Measurements from ENCODE around the gene CACNA2D3.

Gene CACNA2D3

DNA sequence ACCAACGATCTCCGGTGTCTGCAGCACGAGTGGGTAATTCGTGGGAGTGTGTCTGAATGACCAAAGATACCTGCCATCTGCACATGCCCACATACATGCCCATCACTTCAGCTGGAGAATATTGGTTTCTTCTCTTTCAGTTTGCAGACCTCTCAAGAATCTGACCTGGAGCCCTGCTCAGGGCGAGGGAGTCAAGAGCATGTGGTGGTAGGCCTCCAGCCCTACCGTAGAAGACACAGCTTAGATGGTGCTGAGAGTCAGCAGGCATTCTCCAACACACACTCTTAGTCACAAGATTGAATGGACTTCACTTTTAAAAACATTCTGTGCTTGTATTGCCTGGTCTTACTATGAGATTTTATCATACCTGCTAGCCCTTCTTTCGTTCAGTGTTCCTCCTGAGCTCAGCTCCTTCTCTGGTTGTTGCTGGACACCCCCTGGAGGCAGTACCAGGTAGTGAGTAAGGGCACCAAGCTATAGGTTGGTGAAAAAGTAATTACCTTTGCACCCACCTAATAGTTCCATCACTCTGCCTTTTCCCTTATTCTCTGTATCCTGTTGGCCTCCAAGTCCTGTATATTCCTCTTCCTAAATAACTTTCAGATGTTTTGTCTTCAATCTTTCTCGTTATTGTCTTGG lies 252.0 kb downstream of the CACNA2D3 start:
- no peak for DNase-seq (ENCODE audit: low read depth in 2 of 2)

DNA sequence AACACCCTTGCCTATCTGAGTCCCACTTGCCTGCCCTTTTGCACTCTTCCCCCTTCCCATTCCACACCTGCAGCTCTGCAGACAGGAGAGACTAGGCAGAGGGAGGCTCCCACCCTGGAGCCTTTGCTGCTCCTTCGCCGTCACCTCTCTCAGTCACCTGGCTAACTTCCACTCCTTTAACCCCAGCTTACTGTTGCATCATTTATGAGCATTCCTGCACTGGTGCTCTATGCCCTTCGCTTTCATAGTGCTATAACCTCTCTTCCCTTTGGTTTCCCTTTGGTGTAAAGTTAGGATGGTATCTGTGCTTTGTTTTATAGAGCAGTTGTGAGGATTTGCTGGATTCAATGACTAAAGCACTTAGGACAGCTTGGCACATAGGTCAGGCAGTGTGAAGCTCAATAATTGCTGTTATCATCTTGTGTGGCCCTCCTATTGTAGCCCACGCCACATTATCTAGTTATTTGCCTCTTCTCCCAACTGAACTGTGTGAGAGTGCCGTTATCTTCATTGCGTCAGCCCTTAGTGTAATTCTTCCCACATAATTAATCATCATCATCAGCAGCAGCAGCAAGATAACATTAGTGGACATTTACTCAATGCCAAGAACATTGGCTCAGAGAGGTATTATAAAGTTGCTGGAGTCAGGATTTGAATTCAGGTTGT lies 253.9 kb downstream of the CACNA2D3 start:
- no peak for DNase-seq (ENCODE audit: low read depth in 2 of 2)

DNA sequence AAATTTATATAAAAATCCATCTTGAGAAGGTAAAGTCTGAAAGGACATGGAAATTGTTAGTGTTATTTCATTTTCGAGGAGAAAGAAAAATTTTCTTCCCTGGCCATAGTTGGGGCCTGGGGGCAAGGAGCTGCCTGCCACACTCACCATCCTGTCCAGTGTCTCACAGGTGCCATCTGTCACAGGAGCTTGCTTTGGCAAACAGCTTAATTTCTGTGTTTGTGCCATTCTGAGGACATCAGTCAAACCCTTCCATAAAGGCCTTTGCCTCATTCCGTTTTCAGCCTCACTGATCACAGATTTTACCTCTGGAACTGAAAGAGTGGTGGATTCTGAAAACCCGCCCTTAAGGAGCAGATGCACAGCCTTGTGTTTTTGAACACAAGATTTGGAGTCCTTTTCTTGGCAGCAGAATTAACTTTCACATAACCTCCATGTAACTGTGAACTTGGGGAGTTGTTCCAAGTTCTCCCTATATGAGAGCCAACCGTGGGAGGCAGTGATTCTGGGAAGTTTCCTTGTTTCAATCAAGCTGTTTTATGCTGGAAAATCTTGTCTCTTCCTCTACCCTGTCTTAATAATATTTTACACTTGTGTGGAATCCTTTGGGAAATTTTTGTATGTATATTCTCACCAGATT lies 254.7 kb downstream of the CACNA2D3 start:
- DNase-seq (ENCODE audit: low read depth in 2 of 2), result no peak

DNA sequence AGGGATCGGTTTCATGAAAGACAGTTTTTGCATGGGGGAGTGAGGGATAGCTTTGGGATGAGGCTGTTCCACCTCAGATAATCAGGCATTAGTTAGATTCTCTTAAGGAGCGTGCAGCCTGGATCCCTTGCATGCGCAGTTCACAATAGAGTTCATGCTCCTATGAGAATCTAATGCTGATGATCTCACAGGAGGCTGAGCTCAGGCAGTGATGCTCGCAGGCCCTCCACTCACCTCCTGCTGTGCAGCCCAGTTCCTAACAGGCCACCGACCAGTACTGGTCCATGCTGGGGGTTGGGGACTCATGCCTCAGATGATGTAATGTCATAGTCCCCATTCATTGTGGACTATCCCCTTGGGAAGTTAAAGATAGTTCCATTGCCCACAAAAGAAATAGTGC lies 255.8 kb downstream of the CACNA2D3 start:
- no peak for DNase-seq (ENCODE audit: low read depth in 2 of 2)

DNA sequence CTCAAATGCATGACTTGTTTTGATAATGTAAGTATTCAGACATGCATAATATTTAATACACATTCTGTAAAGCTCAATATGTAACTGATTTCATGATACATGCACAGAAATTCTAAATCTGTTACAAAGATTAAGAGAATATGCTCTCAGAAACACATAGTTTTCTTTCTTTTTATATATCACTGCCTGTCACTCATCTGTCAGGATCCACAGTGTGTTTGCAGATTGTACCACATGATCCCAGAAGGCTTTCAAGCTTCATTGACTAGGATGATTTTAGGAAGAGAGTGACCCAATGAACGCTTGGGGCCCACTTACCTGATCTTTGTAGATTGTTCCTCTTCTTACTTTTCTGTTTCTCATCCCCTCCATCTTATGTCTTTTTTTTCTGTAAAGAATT lies 261.9 kb downstream of the CACNA2D3 start:
- DNase-seq (ENCODE audit: low read depth in 2 of 2), result no peak

DNA sequence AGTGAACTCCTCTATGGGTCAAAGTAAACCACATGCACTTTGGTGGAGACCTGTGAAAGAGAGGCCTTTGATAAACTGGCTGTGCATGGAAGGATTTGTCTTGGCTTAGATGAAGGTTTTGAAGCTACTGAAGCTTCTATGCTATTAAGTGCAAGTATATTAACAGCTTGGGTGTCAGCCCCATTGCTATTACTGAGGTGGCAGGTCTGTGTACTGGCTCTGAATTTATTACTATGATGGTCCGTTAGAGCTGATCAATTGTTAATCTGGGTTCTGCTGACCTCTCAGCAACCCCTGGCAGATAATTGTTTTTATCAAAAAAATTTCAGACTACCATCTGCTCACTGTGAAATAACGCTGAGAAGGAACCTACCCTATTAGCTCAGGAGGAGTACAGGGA lies 268.2 kb downstream of the CACNA2D3 start:
- DNase-seq (ENCODE audit: low read depth in 2 of 2), result no peak

DNA sequence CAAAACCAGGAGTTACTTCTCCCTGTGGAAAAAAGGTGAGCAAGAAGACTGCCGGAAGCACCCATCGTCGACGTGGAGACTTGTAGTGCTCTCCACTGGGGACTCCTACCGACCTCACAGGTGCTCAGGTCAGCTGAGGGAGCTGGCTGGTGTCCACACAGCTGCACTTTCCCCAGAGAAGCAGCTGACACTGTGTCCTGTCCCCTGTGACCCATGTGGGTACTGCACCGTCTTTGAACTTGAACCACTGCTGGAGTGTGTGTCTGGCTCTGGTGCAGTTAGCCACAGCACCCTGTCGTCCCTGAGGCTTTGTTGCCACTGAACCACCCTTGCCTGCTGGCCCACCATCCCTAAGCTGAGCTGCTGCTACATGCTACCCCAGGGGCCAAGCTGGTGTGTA lies 270.8 kb downstream of the CACNA2D3 start:
- no peak for DNase-seq (ENCODE audit: low read depth in 2 of 2)

DNA sequence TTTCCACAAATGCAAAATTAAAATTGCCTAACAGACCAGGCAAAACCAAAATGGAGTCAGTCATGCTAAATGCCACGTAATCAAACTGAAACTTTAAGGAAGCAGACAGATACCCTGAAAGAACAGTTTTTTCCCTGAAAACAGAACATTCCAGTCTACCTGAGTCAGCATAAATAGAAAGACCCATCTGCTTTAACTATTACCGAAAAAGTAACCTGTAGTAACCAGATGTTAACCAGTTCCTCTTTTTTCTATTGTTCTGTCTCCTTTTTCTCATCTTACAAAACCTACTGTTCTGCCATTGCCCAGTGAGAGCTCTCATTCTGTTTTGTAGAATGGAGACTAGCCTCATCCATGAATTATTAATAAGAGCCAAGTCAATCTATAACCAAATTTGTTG lies 286.0 kb downstream of the CACNA2D3 start:
- DNase-seq (ENCODE audit: low read depth in 2 of 2), result no peak

DNA sequence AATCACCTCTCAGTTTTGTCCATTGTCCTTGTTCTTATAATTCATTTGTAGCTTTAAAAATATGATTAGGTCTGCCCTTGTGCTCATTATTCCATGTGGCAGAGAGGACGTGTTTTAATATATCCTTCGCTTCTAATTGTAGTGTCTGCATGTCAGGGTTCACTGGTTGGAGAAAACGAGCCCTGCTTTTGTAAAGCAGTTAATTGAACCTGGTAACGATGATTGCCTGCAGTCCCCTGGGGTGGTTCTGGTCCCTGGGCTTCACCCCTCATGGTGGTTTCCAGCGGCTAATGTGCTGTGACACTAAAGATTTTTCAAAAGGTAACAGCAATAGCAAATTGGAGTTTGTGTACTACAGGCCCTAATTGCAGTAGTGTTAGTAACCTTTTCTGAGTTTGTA lies 299.6 kb downstream of the CACNA2D3 start:
- DNase-seq (ENCODE audit: low read depth in 2 of 2), result no peak

DNA sequence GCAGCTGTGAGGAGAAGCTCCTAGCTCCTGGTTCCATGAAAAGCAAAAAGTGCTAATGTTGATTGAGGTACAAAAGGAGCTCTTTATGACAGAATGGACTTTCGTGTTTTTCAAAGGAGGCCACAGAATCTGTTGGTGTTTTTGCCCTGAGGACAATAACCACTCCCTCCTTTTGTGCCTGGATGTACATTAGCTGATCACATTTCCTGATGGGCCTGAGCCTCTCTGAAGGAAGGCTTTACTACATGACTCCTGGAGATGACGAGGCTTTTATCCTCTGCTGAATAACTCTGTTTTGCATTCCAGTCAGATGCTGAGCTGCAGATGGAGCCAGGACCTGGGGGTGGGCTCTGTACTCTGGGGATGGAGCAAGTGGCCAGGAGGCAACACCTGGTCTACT lies 301.9 kb downstream of the CACNA2D3 start:
- no peak for DNase-seq (ENCODE audit: low read depth in 2 of 2)

DNA sequence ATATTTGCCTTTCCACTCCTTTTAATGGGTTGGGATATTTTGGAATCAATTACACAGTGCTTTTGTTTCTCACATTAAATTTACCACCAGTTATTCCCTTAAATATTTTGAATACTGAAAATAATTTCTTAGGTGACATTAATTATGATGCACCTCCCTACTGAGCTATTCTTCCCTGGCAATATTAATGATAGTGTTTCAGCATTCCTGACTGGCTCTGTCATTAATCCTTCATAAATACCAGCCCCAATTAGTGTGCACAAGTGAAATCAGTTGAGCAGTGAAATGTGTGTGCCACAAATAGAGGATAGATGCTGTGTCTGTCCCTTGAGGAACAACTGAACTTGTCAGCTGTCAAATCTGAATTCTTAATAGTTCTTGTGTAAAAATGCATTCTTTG lies 304.0 kb downstream of the CACNA2D3 start:
- DNase-seq (ENCODE audit: low read depth in 2 of 2), result no peak

DNA sequence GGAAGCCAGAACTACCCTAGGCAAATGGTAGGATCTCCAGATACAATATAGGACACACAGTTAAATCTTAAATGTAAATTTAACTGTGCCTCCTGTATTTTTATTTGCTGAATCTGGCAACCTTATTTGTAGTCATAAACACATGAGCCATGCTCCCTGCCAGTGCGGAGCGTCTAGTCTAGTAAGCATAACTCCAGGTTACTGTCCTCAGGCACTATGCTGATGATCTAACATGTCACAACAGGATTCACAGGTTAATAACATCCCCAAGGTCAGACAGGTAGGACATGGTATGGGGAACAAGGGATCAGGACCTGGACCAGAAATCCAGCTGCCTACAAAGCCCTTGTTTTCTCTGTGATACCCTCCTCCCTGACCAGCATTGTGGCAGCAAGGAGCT lies 305.1 kb downstream of the CACNA2D3 start:
- no peak for DNase-seq (ENCODE audit: low read depth in 2 of 2)

DNA sequence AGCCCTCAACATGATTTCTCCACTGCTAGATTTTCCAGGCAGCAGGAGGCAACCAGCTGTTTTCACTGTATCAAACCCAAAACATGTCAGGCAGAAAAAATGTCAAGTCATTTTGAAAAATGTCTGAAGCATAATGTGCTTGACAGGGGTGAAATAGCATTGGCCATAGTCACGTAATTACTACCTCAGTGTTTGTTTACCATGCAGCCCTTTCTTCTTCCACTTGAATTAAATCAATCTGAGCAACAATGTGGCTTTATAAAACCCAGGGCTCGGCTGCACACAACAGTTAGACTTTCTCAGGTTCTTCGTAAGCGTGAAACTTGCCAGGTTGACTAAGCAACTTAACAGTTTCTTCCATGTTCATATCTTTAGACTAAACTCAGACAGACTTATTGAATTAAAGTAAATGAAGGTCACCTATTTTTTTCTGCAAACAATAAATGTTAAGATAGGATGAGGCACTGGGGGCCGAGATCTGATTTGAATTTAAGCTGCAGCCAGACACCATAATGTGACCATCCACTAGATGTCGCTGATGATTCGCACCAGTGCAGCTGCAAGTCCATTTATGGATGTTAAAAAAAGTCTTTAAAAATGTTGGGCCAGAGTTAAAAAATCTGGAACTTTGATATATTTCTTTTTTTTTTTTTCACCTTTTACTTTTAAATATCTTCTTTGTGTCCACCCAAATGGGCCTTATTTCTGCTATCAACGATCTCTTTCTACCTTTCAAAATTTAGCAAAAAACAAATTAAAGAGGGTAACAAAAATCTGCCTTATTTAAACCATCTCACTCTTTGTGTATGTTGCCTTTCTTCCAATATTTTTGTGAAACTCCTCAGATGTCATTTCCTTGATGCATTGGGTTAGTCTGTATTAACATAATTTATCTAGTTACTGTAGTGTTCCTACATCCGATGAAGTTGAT lies 305.9 kb downstream of the CACNA2D3 start:
- DNase-seq (ENCODE audit: low read depth in 2 of 2), result no peak

DNA sequence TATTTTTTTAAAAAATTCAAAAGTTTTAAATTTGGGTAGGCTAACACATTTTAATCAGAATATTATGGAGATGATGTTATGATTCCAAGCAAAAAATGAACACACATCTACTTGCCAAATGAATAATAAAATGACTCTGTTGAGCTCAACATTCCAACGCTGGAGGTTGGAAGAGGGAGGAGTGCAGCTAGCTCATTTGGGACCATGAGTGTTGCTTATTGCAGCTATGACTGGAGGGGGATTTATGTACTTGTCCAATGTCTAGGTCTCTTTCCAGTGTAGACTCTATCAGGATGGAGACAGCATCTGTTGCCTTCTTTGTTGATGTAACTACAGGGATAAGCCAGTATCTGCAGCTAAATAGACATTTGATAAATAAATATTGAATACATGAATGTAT lies 310.6 kb downstream of the CACNA2D3 start:
- no peak for DNase-seq (ENCODE audit: low read depth in 2 of 2)

DNA sequence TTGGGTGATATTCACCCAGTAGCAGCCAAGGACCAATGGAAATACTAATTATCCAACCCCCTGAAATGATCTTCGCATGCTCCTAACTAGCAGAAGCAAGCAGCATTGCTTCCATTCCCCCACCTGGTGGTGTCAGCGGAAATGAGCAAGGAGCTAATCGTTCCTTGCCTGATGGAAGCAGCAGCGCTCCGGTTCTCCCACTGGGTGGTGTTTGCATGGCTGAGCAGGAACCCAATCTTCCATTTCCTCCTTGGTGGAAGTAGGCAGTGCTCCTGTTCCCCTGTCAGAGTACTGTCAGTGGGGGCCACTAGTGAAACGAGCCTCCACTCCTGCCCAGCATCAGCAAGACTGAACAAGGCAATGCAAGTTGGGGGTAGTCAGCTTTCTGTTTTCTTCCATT lies 311.5 kb downstream of the CACNA2D3 start:
- no peak for DNase-seq (ENCODE audit: low read depth in 2 of 2)

DNA sequence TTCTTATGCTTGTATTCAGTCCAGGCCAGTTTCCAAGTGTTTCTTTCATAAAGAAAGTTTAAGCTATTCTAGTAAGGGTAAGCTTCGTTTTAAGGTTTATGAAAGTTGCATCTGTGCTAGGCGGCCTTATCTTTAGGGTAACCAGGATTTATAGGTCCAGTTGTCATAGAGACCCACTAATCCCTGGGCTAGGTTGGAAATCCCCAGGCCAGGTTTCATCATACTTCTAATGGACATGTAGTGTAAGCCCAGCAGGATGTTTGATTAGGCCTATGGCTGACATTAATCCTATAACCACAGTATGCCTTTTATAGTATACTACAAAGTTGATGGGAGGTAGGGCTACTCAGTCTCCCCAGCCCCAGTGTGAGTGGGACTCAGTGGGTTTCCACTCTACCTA lies 312.4 kb downstream of the CACNA2D3 start:
- no peak for DNase-seq (ENCODE audit: low read depth in 2 of 2)

DNA sequence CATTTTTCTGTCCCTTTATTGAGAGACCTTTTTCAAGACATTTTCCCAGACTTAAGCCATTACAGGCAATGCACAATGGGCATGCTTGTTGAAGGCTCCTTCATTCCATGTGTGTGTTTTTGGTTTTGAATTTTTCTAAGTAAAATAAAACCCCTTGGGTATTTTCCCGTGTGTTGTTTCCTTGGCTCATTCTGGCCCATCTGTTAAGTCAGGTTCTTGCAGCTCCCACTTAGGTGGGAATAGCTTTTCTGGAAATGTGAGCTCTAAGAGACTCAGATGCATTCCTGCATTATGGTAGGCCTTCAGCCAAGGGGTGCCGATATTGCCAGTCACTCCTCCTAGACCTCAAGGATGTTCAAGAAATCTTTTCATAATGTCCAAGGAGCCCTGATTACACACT lies 314.9 kb downstream of the CACNA2D3 start:
- DNase-seq (ENCODE audit: low read depth in 2 of 2), result no peak

DNA sequence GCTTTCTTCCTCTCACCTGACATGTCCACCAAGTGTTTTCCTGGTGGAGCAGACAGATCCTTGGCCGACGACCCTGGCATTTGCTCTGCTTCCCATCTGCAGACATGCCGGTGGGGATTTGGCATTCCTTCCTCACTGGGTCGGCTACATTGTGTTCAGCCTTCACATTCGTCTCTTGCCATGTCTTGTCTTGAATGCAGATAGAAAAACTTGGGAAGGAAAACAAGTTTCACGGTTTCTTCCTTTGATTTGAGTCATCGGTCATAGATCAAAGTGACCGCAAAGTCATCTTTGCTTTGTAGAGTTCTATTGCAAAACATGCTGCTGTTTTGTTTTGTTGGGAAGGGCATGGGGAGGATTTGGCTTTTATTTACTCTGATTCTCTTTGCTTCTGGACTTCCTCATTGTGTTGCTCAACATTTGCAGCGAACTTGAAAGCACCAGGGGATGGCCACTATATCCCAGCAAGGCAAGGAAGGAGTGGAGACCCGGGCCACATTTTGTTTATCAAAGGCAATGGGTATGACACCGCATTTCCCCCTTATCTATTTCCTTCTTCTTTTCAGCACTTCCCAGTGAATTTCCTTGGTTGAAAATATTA lies 321.3 kb downstream of the CACNA2D3 start:
- DNase-seq (ENCODE audit: low read depth in 2 of 2), result no peak

DNA sequence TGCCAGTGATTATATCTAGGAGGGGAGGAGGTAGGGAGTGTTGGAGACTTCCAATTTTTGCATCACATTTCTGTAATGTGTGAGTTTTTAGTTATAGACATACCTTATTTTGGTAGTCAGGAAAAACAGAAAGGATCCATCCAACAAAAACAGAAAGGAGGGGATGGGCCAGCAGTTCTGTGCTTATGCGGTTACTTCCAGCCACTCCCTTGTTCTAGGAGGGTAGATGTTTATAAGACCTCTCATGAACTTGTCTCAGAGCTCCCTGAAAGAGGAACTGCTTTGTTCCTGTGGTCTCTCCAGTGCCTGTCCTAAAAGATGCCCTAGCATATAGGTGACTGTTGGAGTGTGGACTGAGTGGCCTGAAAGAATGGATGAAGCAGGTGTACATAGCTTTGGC lies 323.3 kb downstream of the CACNA2D3 start:
- DNase-seq (ENCODE audit: low read depth in 2 of 2), result no peak

DNA sequence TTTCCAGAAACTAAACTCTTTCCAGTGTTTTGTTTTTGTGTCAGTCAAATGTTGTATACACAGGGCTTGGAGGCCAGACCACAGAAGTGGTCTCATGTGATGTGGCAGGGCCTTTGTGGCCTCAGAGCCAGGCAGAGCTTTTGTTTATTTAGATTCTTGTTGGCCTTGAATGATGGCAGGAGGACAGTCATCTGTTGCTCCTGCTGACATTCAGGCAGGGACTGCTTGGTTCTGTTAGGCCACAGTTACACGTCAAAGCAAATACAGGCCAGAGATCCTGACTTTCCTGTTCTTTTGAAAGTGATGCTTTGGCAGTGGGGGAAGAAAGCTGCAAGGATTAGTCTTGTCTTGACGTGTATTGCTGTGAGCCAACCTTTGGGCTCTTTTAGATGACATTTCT lies 325.1 kb downstream of the CACNA2D3 start:
- no peak for DNase-seq (ENCODE audit: low read depth in 2 of 2)

DNA sequence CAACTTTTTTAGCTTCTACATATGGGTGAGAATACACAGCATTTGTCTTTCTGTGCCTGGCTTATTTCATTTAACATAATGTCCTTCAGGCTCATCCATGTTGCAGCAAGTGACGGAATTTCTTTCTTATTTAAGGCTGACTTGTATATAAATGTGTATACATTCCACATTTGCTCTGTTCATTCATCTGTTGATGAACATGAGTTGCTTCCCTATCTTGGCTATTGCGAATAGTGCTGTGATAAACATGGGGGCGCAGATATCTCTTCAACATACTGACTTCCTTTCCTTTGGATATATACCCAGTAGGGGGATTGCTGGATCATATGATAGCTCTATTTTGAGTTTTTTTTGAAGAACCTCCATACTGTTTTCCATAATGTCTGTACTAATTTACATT lies 332.5 kb downstream of the CACNA2D3 start:
- DNase-seq (ENCODE audit: low read depth in 2 of 2), result no peak

DNA sequence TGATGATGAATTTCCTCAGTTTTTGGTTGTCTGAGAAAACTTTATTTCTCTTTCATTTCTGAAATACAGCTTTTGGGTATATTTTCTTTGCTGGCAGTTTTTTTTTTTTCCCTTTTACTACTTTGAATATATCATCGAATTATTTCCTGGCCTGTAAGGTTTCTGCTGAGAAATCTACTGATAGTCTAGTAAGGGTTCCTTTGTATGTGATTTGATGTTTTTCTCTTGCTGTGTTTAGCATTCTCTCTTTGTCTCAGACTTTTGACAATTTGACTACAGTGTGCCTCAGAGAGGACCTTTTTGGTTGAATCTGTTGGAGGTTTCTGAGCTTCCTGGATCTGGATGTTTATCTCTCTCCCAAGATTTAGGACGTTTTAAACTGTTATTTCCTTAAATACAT lies 336.0 kb downstream of the CACNA2D3 start:
- no peak for DNase-seq (ENCODE audit: low read depth in 2 of 2)
